ENCODE measurements around the gene VIL1.

Gene VIL1

GRCh38 chr2:218437969-218438368, 19.0 kb downstream of the VIL1 start:
- H3K36me3 ChIP-seq (ENCODE audit: control insufficient read depth, insufficient read depth, low read length), result no peaks in the 10 kb centered on the region
- no peak overlapping the region for H3K4me3 ChIP-seq (replicated peaks; ENCODE audit: low read depth, low read length)
- TF ChIP-seq CTCF (IDR thresholded peaks at IDR 0.05; ENCODE audit: insufficient read depth, low read length, poor library complexity, severe bottlenecking), result no peak
- no peaks in the 10 kb centered on the region for H3K27me3 ChIP-seq (replicated peaks; ENCODE audit: control insufficient read depth, insufficient read depth, low read length)
- DNase-seq (ENCODE audit: extremely low read depth, insufficient read length), result no peak

GRCh38 chr2:218438596-218438995, 19.7 kb downstream of the VIL1 start:
- Histone ChIP-seq H3K27me3 (replicated peaks; ENCODE audit: control insufficient read depth, insufficient read depth, low read length) (no peaks in the 10 kb centered on the region), H3K4me3 (replicated peaks; ENCODE audit: low read depth, low read length) (no peak overlapping the region), H3K36me3 (ENCODE audit: control insufficient read depth, insufficient read depth, low read length) (no peaks in the 10 kb centered on the region)
- TF ChIP-seq CTCF (IDR thresholded peaks at IDR 0.05; ENCODE audit: insufficient read depth, low read length, poor library complexity, severe bottlenecking), result no peak
- no peak for DNase-seq (ENCODE audit: extremely low read depth, insufficient read length)

- DNase-seq (ENCODE audit: extremely low read depth, insufficient read length), result no peak
- H3K4me3 ChIP-seq (replicated peaks; ENCODE audit: low read depth, low read length), result no peak overlapping the region
- H3K36me3 ChIP-seq (ENCODE audit: control insufficient read depth, insufficient read depth, low read length), result peaks cover 2% of the 10 kb centered on the region
Measured at GRCh38 chr2:218444692-218445357, 25.9 kb downstream of the VIL1 start.

GRCh38 chr2:218445602-218446001, 26.7 kb downstream of the VIL1 start:
- Histone ChIP-seq H3K36me3 (ENCODE audit: control insufficient read depth, insufficient read depth, low read length) (peaks cover 2% of the 10 kb centered on the region), H3K4me3 (replicated peaks; ENCODE audit: low read depth, low read length) (no peak overlapping the region), H3K27me3 (replicated peaks; ENCODE audit: control insufficient read depth, insufficient read depth, low read length) (no peaks in the 10 kb centered on the region)
- no peak for DNase-seq (ENCODE audit: extremely low read depth, insufficient read length)
- no peak for TF ChIP-seq CTCF (IDR thresholded peaks at IDR 0.05; ENCODE audit: insufficient read depth, low read length, poor library complexity, severe bottlenecking)

More at GRCh38 chr2:218444692-218445357, 25.9 kb downstream of the VIL1 start:
- H3K27me3 ChIP-seq (replicated peaks; ENCODE audit: control insufficient read depth, insufficient read depth, low read length), result no peaks in the 10 kb centered on the region
- TF ChIP-seq CTCF (IDR thresholded peaks at IDR 0.05; ENCODE audit: insufficient read depth, low read length, poor library complexity, severe bottlenecking), result no peak

- no peaks in the 10 kb centered on the region for H3K27me3 ChIP-seq (replicated peaks; ENCODE audit: control insufficient read depth, insufficient read depth, low read length)
- peaks cover 2% of the 10 kb centered on the region for H3K36me3 ChIP-seq (ENCODE audit: control insufficient read depth, insufficient read depth, low read length)
- no peak for DNase-seq (ENCODE audit: extremely low read depth, insufficient read length)
- no peak for TF ChIP-seq CTCF (IDR thresholded peaks at IDR 0.05; ENCODE audit: insufficient read depth, low read length, poor library complexity, severe bottlenecking)
- no peak overlapping the region for H3K4me3 ChIP-seq (replicated peaks; ENCODE audit: low read depth, low read length)
Measured at GRCh38 chr2:218446547-218446946, 27.6 kb downstream of the VIL1 start.

- DNase-seq (ENCODE audit: extremely low read depth, insufficient read length), result no peak
- TF ChIP-seq CTCF (IDR thresholded peaks at IDR 0.05; ENCODE audit: insufficient read depth, low read length, poor library complexity, severe bottlenecking), result no peak
- peaks cover 2% of the 10 kb centered on the region for H3K36me3 ChIP-seq (ENCODE audit: control insufficient read depth, insufficient read depth, low read length)
- H3K4me3 ChIP-seq (replicated peaks; ENCODE audit: low read depth, low read length), result no peak overlapping the region
- H3K27me3 ChIP-seq (replicated peaks; ENCODE audit: control insufficient read depth, insufficient read depth, low read length), result no peaks in the 10 kb centered on the region
Measured at GRCh38 chr2:218447072-218447471, 28.1 kb downstream of the VIL1 start.

Measured in GM06990 (cell line).